Measurements from ENCODE around the gene PRR5L.

The PRR5L gene, protein sequence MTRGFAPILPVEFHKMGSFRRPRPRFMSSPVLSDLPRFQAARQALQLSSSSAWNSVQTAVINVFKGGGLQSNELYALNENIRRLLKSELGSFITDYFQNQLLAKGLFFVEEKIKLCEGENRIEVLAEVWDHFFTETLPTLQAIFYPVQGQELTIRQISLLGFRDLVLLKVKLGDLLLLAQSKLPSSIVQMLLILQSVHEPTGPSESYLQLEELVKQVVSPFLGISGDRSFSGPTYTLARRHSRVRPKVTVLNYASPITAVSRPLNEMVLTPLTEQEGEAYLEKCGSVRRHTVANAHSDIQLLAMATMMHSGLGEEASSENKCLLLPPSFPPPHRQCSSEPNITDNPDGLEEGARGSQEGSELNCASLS

GRCh38 chr11:36295926-36296325 is at the start of gene PRR5L:
Gene PRR5L (plus strand): TSS chr11:36296288. CDS start chr11:36401122, 104,834 bp downstream.
- no peak for DNase-seq (ENCODE audit: low read depth)

- no peak for DNase-seq (ENCODE audit: low read depth)
These were observed 48.6 kb upstream of the PRR5L start for GRCh38 chr11:36247493-36247892.

DNA sequence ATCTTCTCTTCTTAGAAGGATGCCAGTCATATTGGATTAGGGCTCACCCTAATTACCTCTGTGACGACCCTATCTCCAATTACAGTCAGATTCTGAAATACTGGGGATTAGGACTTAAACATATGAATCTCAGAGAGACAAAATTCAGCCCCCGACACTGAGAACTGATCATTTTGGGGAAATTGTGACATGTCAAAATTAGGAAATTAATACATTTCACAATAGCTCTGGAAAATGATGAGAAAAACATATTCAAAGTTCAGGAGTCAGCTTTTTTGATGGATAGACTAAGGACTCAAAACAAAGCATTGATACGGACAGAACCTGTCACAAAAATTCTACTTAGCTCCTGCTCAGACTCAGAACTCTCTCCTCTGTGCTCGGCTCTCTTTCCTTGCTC is 47.7 kb upstream of the PRR5L start:
- no peak for DNase-seq (ENCODE audit: low read depth)

GRCh38 chr11:36249246-36249645 is 46.8 kb upstream of the PRR5L start:
- no peak for DNase-seq (ENCODE audit: low read depth)

DNA sequence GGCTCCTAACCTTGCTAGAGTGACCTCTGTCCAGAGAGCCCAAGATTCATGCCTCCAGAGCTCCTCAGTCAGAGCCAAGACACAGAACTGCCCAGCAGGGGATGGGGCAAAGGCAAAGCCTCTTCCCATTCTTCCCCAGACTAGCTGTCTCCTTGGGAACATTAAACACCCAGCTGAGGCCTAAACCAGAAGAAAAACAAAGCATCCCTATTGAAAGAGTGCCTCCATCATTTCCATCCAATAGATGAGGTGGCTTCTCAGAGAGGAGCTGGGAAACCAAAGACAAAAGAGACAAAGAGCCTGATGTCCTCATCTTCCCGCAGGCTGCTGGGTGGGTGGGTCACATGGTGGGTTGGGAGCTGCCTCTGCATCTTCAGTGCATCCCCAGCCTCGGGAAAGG is 44.3 kb upstream of the PRR5L start:
- no peak for DNase-seq (ENCODE audit: low read depth)

DNA sequence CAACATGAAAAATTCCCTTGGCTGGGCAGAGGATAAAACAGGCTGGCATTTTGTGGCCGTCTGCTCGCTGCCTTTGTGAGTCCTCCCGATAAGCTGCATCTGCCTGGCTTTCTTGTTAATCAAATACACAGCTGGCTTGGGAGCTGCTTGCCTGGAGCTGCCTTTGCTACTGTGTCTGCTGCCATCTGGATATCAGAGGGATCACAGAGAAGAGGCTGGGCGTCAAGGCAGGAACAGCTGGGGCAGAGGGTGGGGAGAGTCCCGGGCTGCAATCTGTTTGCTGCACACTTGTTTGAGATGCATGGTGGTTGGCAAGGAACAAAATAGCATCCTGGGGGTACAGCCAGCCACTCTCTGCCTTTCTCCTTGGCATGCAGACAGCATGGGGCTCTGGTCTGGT is 42.9 kb upstream of the PRR5L start:
- DNase-seq (ENCODE audit: low read depth): no peak

DNA sequence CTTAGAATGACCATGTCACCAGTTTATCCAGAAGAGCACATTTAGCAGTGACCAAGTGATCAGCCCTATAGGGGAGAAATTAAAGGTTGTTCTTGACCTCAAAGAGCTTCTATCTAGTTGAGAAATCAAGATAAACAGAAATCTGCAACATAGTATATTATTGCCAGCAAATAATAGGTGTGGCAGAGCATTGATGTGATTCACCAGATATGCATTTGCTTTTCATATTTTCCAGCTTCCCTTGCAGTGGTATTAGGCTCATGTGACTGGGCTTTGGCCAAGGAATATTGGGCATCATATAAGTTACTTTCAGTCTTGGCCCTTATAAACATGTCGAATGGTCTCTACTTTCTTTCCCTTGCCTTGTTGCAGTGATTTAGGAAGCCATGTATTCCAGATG is 41.4 kb upstream of the PRR5L start:
- DNase-seq (ENCODE audit: low read depth): no peak

DNA sequence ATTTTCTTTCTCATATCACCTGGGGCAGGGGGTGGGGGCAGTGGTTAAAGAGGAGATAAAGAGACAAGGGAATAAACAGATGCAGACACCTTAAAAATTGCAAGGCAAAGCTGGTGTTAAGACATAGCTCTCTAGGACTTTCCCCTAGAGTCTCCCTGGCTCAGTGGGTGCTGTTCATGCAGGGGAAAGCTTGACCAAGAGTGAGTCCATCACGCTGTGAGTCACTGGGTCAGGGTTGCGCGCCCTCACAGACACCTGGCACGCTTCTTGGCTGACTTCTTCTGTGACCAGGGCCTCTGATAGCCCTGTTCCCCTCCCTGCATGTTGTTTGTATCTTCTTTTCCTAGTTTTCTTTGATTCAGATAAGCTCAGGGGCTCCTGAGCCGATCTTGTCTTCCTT is 38.7 kb upstream of the PRR5L start:
- DNase-seq (ENCODE audit: low read depth): no peak

- DNase-seq (ENCODE audit: low read depth): peak; percentile 14
These were observed 37.2 kb upstream of the PRR5L start for GRCh38 chr11:36258730-36259360.

DNA sequence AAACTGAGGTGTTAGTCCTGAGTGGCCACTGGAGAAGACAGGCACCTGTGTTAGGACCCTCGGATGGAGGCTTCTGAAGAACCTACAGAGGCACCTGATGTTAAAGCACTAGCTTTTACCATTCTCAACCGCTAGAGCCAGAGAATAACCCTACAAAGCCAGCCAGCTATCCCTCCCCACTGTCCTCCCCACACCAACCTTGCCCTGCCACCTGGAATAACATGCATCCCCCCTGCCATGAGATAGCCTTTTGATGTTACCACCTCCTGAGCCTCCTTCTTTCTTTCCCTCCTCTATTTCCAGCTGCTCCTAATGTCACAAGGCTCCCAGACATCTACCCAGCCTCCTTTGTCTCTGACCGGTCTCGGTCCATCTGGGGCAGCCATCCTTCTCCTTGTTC is 35.0 kb upstream of the PRR5L start:
- no peak for DNase-seq (ENCODE audit: low read depth)

DNA sequence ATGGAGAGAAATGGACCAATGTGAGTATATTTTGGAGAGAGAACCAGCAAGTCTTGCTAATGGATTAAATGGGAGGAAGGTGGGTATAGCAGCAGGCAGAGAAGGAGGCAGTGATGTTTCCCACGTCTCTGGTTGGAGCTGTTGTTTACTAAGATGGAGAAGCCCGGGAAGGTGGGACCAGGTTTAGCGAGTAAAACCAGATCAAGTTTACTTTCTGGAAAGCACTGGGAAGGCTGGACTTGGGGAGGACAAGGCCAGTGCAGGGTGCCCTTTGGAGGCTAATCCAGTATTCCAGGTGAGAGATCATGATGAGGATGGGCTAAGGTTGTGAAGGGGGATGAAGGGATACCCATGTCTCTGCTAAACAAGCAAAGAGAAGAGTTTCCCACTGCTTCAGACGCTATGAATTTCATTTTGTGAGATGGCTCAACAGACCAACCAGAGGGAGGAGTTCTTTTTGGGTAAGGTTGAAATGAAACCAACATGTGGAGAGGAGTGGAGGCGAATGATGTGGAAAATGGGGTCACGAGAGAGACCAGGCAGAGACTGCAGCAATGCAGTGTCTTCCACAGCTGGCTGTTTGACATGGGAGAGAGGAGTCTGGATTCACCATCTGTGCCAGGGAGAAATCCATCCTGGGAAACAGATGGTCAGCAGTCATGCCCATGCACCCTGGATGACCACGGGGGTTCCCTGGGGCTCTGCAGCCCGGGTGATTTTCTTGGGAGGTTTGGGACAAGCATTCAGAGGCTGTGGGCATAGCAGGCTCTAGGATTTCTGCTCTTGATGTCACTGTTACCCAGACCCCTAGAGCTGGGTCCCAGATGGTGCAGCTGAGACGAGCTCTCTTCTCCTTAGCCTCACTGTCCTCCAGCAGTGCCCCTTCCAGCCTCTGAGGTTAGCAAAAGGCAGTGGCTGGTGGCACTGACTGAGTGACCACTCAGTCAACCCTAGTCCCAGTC is 31.8 kb upstream of the PRR5L start:
- no peak for DNase-seq (ENCODE audit: low read depth)

DNA sequence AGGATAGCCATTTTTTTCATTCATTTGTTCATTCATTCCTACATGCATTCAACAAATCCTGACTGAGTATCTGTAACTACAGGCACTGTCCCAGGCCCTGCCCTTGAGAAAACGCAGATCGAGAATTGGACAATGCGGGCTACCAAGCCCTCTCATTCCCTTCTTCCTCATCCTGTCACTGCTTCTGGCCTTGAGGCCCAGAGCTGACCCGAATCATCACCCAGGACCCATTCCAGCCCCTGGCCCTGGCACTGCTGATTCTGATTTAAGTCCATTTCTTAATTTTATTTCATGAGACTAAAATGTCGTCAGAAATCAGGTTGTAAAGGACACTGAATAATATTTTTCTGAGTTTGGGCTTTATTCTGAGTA is 31.1 kb upstream of the PRR5L start:
- no peak for DNase-seq (ENCODE audit: low read depth)

GRCh38 chr11:36265793-36266628 is 30.1 kb upstream of the PRR5L start:
- peak; percentile 48 for DNase-seq (ENCODE audit: low read depth)

DNA sequence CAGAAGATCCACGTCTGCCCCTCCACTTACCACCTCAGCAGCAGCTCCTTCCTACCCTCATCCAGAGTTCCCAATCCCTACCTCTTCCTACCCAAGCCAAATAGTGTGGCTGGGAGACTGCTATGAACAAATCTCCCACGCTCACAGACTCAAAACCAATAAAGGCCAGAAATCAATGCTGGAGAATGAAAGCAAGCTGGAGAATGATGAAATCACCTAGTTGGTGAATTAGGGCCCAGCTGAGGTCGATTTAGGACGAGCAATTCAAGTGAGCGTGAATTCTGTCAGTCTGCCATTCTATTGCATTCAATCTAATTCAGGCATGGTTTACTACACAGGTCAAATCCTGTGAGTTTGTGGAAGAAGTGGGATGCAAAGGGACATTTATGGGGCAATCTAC is 29.3 kb upstream of the PRR5L start:
- no peak for DNase-seq (ENCODE audit: low read depth)

- DNase-seq (ENCODE audit: low read depth): no peak
These were observed 27.6 kb upstream of the PRR5L start for GRCh38 chr11:36268337-36268985.

- DNase-seq (ENCODE audit: low read depth): no peak
These were observed 25.4 kb upstream of the PRR5L start for GRCh38 chr11:36270701-36271100.

DNA sequence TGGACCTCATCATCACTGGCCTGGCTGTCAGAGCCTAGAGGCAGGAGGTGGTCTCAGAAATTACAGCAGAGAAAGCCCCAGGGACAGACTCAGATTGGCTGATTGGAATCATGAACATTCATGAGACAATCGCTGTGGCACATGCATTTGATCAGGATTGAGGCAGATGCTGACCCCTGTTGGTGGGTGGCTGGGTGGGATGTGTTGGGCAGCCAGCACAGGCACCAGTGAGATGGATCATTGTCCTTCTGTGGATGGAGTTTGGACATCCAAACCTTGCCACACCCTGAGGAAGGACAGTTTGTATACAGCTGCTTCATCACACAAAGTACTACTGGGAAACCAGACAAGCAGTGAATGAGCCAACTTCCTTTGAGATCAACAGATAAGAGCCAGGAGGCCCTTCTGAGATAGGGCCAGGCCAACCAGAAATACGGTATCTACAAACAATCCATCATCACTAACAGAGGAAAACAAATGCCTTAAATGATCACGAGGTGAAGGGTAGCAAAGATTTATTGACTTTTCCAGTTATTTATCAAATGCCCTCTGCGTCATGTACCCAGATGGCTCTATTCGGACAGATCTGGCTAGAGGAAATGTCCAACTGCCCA is 24.2 kb upstream of the PRR5L start:
- no peak for DNase-seq (ENCODE audit: low read depth)

- DNase-seq (ENCODE audit: low read depth): no peak
These were observed 23.0 kb upstream of the PRR5L start for GRCh38 chr11:36273110-36273509.

GRCh38 chr11:36274414-36274813 is 21.7 kb upstream of the PRR5L start:
- DNase-seq (ENCODE audit: low read depth): no peak

DNA sequence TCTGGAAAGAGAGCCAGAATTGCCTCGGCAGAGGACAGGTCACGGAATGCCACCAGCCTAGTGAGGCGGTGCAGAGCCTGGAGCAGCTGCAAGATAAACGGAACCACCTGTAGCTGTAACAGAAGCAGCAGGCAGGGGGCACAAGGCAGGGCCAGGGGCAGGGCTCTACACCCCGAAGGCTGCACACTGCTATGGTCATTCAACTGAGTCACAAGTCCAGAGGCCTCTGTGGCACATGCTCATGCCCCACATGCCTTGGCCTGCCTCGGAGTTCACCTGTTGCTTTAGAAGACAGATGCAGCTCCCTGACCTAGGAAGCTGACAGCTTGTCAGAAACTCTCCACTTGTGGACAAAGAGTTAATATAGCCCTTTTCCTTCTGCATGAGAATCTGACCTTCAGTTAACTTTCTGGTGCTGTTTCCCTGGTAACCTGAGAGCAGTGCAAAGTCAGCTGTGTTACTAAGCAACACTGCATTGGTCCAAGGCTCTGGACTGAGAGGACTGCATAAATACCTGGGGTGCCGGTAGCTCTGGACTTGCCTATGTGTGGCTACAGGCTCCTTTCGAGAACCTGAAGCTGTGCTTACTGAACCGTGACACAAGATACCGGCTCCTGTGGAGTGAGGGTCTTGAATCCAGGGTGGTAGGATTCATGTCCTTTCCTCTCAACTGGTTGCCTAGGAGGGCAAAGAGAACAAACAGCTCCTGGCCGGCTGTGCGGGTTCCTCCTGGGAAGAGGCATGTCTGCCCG is 17.4 kb upstream of the PRR5L start:
- no peak for DNase-seq (ENCODE audit: low read depth)
